HG03342 (cell line): Measurements from ENCODE around the gene SLC27A3.

Source experiments
- ATAC-seq: cut with Tn5 transposase; IDR thresholded peaks from one replicate; pipeline ENCODE4 v1.9.1; 2021; ENCODE audit warnings: mild to moderate bottlenecking, moderate library complexity; ENCODE audit not compliant: unreplicated experiment

SLC27A3 gene, protein sequence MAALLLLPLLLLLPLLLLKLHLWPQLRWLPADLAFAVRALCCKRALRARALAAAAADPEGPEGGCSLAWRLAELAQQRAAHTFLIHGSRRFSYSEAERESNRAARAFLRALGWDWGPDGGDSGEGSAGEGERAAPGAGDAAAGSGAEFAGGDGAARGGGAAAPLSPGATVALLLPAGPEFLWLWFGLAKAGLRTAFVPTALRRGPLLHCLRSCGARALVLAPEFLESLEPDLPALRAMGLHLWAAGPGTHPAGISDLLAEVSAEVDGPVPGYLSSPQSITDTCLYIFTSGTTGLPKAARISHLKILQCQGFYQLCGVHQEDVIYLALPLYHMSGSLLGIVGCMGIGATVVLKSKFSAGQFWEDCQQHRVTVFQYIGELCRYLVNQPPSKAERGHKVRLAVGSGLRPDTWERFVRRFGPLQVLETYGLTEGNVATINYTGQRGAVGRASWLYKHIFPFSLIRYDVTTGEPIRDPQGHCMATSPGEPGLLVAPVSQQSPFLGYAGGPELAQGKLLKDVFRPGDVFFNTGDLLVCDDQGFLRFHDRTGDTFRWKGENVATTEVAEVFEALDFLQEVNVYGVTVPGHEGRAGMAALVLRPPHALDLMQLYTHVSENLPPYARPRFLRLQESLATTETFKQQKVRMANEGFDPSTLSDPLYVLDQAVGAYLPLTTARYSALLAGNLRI

DNA sequence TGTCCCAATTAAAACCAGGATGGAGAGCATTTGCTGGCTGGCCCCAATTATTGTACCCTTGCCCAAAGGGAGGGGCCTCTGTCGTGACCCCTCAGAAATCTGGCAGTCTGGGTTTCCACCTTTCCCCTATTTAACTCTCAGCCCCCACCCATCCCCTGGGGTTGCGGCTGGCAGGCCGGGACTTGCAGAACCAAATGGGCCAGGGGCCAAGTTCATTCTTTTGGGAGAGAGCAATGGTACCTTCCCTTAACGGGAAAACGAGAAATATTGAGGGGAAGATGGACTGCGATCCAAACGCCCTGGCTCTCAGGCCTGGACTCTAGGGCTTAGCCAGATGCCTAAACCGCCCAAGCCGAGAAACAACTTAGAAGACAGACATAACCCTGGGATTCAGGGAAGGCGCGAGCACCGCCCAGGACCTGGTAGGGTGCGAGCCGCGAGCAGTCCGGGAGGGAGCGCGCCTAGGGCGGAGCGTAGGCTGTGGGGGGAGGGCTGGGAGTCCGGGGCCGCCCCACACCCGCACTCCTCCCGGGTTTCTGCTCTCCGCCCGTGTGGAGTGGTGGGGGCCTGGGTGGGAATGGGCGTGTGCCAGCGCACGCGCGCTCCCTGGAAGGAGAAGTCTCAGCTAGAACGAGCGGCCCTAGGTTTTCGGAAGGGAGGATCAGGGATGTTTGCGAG, at the start of gene SLC27A3:
Gene SLC27A3 (plus strand): TSS at position 628 of the 678 bp plus-strand sequence. CDS start 91 bp downstream, outside the sequence.
- peak; percentile 21 for ATAC-seq

DNA sequence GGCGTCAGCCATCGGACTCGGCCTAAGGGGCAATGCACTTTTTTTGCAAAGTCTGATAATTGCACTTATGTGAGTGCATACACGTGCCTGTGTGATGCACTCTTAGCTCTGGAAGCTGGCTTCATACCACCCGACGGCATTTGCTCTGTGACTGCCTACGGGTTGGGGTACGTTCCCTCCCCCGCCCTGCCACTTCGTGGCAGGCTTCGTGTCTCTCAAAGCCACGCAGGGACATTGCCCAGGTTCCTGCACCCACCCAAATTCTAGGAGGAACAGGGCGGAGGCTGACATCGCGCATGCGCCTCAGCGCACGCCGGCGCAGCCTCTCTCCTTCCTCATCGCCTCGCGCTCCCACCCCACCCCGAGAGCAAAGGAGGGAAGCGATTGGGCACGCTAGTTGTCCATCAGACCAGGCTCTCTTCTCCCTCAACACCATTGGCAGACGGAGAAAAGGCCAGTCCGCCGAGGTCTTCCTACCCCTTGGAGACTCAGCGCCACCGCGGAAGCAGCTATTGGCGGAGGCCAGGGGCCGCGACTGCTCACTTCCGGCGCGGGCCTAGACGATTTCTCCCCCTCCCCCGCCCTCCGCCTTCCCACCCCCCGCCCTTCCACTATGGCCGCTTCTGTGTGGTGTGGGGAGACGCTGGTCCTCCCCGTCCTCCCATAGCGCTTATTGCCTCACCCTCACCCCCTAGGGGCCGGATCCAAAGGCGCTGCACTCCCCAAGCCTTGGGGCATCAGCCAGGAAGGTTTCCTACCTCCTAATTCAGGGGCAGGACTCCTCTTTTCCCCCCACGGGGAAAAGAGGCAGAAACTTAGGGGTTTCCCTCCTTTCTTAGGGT, 47.5 kb upstream of the SLC27A3 start, which contains the start of gene INTS3:
Gene INTS3 (plus strand): TSS at position 588 of the 842 bp plus-strand sequence. CDS start 585 bp downstream, outside the sequence.
- ATAC-seq = peak; percentile 95

DNA sequence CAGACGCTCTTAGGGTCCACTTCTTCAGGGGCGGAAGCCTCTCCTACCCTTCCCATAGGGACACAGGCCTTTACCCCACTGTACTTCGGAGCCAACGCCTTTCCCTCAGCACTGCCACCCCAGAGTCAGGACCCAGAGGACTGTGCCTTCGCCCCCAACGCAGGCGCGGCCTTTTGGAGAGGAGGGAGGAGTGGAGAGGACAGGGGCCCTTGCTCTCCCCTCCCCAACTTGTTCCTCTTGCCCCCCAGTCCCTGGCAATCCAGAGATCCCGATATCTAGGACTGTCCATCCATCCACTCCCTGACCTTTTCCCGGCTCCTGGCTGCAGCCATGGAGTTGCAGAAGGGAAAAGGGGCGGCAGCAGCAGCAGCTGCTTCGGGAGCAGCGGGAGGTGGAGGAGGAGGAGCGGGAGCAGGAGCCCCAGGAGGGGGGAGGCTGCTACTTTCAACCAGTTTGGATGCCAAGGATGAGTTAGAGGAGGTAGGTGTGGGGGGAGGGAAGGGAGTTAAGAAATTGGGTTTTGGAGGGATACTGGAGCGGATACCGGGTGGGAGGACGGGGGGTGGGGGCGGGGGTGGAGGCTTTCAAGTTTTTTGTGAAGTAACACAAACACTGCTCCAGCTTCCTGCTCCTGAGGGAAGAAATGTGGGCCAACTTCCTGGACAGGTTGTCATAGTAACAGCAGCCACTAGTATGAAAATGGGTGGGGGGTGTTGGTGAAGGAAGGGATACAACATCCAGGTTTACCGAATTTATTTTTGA, 46.7 kb upstream of the SLC27A3 start:
- no peak for ATAC-seq

DNA sequence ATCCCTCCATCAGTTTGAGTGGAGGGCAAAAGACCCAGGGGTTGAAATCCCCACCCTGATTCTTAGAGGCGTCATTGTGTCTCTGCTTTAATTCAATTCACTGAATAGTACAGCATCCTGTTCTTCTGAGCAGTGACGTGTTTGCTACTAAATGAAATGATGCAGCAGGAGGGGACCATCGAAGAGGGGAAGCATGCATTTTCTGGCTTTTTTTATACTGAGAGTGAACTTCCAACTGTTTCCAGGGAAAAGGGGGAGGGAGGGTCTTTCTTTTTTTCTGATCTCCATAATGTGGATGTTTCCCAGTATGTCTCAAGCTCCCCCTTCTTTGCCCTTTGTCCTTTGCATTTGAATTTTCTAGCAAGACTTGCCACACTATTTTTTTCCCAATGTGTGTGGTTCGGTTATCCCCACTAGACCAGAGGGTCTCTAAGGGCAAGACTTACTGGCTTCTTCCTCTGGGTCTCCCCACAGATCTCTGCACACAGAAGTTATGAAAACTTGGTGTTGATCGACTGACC, 44.7 kb upstream of the SLC27A3 start:
- ATAC-seq = no peak

DNA sequence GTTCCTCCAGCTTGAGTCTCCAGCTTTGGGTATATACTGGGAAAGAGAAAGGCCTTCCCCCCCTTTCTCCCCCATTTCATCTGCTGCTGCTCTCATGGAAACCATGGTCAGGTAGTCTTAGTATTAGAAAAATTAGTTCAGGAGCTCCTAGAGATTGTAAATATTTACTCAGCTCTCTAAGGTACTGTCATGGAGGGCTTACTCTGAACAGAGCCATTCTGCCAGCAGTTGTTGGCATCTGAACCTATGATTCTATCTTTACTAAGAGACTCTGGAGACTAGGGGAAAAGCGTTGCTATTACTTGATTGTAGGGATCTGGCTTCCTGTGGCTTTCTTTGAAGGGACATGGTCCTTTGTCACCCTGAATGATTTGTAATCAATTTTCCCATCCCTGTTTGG, 41.2 kb upstream of the SLC27A3 start:
- ATAC-seq = no peak

DNA sequence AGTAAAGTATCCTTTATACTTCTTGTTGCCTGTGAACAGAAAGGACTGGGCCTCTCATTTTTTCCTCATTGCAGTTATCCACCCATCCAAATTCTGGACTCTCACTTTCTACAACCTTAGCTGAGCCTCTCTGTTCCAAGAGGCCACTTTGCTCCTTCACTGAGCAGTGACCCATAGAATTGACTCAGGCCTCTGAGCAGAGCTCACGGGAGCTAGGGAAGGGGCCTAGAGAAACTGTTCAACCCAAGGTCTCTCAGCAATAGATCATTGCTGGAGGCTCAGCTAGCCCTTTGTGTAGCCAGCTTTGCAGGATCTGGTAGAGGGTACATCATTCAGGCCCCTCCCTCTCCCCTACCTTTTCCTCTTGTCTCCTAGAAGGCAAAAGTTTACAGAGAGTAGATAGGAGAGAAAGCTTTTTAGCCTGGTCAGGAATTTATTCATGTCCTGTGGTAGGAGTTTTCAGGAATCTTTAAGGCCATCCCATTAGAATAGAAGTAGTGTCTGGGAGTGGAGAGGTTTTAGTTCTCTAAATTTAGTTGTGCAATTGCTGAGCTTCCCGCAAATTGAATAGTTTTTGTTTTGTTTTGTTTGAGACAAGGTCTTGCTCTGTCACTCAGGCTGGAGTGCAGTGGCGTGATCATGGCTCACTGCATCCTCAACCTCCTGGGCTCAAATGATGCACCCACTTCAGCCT, 40.7 kb upstream of the SLC27A3 start:
- ATAC-seq = peak; percentile 43

DNA sequence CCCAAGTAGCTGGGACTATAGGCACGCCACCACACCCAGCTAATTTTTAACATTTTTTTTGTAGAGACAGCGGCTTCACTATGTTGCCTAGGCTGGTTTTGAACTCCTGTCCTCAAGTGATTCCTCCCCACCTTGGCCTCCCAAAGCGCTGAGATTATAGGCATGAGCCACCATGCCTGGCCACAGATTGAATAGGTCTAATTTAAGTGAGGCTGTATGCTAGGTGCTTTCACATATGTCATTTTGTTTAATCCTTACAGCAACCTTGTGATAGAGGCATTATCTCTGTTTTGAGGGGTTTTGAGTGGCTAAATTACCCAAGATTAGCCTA, 40.2 kb upstream of the SLC27A3 start:
- ATAC-seq = no peak

DNA sequence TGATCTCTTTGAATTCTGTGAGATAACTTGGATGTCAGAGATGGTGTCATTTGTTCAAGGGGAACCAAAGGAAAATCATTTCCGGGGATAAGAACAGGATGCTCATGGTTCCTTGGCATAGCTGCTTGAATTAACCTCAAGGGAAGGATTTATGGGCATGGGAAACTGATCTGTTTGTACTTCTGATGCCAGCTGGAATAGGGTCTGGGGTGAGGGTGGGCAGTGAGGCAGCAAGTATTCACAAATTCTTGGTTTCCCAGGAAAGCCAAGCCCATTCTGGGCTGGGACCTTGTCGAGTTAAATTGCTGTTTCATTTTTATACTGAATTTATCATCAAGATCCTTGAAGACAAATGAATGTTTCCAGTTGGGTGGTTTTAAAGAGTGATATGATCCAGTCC, 33.2 kb upstream of the SLC27A3 start:
- no peak for ATAC-seq

DNA sequence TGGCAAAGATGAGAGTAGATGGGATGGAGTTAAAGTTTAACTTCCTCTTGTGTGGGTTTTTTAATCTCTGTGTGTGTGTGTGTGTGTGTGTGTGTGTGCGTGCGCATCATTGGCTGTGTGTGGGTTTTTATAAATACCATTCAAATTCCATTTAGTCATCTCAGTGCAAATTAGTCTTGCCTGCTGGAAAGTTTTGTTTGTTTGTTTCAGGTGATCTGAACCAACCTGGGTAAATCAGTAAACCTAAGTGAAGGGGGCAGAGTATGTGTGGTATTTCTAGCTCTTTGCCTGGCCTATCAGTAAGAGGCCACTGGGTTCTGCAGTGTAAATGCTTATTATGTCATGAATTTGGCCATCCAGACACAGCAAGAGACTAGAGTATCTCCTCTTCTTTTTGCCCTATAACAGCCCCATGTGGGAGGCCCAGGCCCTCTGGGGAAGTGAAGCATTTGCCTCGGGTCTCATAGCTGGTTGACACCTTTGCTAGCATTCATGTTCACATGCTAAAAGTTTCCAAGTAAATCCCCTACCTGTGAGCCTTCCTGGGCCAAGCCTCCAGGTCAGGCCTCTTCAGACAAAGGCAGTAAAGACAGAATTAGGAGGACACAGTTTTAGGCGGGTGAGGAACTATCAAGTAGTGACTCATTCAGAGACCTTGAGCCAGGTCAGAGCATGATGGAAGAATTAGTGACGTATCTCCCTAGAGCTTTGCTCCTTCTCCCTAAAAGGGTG, 32.6 kb upstream of the SLC27A3 start:
- peak; percentile 59 for ATAC-seq

DNA sequence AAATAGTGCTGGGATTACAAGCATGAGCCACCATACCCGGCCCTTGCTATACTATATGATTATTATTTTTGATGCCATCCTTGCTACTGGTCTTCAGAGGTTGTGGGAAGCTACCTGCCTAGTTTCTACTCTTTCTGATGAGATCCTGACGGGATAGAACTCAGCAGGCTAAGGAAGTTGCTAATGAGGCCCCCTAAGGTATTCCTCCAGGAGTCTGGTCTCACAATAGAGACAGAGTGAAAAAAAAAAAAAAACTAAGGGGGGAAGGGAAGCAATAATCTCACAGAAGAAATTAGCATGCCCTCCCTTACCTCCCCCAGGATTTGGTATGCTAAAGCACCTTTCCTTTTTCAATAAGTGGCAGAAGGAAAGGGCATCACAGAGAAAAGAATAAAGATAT, 29.8 kb upstream of the SLC27A3 start:
- no peak for ATAC-seq

DNA sequence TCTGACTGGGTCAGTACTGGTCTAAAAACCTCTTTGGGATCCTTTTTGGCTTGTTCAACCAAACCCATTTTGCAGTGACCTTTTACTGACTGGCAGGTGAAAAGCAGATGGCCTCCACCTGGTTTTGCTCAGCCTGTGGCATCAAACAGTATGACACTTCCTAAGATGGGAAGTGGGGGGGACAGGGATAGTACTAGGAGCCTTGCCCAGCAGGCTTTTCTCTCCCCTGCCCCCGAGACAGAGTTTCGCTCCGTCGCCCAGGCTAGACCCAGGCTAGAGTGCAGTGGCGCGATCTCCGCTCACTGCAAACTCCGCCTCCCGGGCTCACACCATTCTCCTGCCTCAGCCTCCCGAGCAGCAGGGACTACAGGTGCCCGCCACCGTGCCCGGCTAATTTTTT, 29.0 kb upstream of the SLC27A3 start:
- ATAC-seq = no peak

DNA sequence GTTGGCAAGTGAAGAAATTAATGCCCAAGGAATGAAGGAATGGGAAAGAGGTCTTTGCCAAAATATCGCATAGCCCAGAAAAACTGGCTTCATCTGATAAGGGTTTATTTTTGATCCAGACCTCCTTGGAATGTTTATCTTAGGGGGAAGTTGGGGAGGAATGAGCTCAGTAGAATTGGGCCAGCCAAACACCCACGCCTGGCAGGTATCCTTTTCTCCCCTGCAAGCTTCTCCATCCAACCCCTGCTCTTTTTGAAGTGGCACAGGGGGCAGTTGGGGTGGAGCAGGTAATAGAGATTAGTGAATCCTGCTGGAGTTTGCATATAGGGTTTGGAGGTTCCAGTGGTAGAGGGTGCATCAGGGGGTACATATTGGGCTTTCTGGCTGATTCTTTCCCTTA, 26.3 kb upstream of the SLC27A3 start:
- ATAC-seq = no peak

DNA sequence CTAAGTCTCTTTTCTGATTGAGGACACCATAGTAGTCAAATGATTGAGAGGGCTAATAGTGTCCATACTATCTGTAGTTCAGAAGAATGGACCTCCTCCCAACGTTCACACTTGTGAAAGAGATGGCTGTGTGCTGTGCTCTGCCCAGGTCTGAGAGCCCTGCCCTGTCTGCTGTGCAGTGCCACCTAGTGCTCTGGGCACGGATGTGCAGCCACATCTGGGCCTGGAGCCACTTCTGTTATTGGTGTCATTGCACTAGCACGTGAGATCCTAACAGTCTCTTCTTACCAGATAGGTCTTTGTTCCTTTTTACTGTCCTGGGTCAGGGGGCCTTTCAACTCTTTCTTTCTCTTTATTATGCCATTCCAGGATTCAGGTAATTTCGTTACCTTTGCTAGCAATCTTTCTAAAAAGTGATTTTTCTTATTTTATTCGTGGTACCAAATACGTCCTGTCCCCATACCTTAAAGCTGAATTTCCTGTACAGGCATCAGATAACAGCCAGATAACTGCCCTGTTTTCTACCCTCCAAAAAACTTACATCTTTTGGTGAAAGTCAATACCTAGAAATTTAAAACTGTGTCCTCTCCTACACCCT, 25.7 kb upstream of the SLC27A3 start:
- ATAC-seq = peak; percentile 86

DNA sequence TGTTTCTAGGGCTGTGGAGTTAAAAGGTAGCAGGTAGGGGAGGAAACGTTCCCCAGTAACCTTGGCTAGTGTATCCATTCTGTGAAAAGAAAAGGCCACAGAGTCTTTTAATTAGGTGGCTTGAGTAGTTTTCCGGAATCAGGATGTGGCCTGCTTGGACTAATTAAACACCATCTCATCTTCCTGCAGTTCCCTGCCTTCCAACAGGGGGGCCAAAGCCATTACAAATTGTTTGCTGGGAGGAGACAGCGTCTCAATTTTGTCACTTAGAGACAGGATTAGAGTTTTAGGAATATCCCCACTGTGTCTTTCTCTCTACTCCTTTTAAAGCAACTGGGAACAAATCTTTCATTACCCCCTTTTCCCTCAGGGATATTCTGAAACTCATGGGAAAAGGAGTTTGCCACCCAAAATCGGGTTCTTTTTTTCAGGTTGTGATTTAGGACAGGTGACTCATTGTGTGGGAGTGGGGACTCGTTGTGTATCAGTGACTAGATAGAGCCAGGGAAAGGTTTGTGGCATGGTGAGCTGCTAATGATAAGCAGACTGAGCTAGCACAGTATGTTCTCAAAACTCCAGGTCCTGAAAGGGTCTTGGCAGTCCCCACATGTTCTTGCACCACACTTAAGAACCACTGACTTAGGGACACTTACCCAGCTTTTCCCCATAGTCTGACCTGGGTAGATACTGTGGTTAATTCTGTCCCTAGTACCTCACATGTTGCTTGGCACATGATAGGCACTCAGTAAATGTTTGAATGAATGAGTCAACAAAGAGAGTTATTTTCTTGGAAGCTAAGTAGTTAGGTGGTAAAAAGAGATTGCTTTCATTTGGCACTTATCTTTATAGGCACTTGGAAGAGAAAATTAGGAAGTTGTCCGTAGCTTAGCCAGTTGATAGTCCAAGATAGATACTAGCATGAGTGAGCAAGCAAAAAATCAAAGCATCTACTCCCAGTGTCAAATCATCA, 24.9 kb upstream of the SLC27A3 start:
- ATAC-seq = no peak

DNA sequence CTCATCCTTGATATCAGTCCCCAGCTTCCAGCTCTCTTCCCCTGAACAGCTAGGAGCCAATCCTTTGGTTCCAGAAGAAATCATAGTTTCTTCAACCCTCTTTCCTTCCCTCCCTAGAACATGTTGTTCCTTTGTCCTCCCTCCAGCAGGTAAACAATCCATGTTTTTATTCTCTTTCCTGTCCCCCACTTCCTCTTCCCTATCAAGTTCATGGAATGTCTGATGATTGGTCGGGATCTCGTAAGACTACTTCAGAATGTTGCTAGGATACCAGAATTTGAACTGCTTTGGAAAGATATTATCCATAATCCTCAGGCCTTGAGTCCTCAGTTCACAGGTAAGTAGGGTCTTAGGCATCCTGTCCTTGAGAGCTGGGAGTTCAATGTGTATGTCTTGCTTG, 23.1 kb upstream of the SLC27A3 start:
- no peak for ATAC-seq

DNA sequence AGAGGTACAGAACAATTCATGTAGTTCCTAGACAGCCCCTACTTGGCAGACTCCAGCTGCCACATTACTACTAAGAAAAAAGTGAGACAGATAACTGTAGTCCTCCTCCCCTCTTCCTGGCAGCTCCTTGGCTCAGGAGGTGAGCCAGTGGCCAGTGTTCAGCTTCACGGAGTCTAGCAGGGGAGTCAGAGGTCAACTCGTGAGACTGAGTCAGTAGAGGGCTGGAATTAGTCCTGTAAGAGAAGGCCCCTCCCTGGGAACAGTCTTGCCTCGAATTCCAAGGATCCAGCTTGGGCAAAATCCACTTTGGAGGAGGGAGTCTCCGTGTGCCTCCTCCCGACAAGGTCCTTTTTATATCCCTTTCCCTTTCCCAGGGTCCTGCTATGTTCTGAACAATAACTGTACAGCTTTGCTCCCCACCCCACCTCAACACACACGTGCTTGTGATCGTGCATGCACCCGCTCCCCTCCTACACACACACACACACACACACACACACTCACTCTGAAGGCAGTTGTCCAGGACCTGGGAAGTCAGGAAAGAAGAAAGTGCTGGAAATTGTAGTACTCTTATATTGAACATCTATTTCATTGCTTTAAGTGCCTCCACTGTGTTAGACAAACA, 22.5 kb upstream of the SLC27A3 start:
- ATAC-seq = no peak

DNA sequence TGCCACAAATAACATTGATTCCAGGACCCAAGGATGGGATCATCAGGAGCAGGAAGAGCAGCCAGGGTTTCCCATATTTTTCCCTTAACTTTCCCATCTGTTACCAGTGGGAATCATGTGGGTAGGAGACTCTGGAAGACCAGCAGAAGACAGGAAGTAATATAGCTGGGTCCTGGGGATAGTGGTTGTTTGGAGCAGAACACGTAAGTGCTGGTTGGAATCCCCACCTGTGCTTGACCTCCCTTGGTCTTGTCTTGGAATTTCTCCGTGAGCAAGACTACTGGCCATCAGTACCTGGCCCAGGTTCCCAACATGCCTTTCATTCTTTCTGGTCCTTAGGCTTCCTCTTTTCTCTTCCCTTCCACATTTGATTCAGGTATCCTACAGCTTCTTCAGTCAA, 20.9 kb upstream of the SLC27A3 start:
- ATAC-seq = no peak
